ENCODE results near the gene GJC2. TPM values are rescaled to one million over a fixed set of nuclear protein-coding genes. Genes with fewer than 3 reads are reported as not detected.

Gene GJC2
- total RNA-seq, 1 experiment from 2014 or later: 1.6 TPM

DNA sequence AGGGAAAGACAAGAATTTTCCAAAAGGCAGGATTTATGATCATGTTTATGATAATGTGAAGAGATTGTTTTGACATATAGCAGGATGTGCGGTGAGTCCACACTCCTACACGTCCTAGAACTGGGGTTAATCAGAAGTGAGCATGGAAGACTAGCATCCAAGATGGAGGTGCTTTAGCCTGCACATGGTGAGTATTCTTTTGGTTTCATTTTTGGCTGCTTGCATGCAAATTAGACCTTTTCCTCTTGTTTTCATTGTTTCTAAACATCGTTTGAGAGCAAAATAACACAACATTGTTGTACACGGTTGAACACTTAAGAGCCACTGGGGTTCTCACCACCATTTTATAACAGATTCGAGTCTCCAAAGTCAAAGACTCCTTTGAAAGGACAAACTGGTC is 24.5 kb upstream of the GJC2 start:
- no peaks in the 10 kb centered on the region for H3K23me2 ChIP-seq (ENCODE audit: insufficient read length, low read depth, low read length, poor library complexity, severe bottlenecking)
- H4K20me1 ChIP-seq (ENCODE audit: control insufficient read depth, insufficient read depth, insufficient read length): no peaks in the 10 kb centered on the region
- H2BK120ac ChIP-seq (ENCODE audit: low read depth, low read length, poor library complexity, severe bottlenecking): no peak overlapping the region
- DNase-seq: no peak
- H4K91ac ChIP-seq (ENCODE audit: insufficient read length, low read depth, low read length): no peak overlapping the region
- H2BK5ac ChIP-seq (ENCODE audit: insufficient read length, low read length): no peak overlapping the region
- Mint-ChIP-seq H3K4me1 (0 out of 4 replicates have a peak, but pooled peaks cover 0 to 3% of the 10 kb centered on the region in 2 experiments), H3K9me3 (peaks cover under 1 to 4% of the 10 kb centered on the region in 2 experiments; a peak in 2 of 5 replicates), H3K4me3 (no peak overlapping the region), H3K36me3 (ENCODE audit: insufficient read depth in 1 of 3, low read depth in 3 of 3) (no peaks in the 10 kb centered on the region), H3K27me3 (ENCODE audit: low read depth) (peaks cover 82% of the 10 kb centered on the region), H3K27ac (no peak overlapping the region)
- no peak overlapping the region for H2BK12ac ChIP-seq (ENCODE audit: insufficient read length, low read depth, low read length)
- H3K79me1 ChIP-seq (ENCODE audit: insufficient read depth, low read depth, low read length, poor library complexity, severe bottlenecking): no peaks in the 10 kb centered on the region
- H3K23ac ChIP-seq (ENCODE audit: insufficient read length, low read depth, low read length): no peak overlapping the region
- no peak overlapping the region for H3K56ac ChIP-seq (ENCODE audit: insufficient read length, low read depth, low read length)
- no peak overlapping the region for H2AFZ ChIP-seq (ENCODE audit: low read length)
- H2BK20ac ChIP-seq (ENCODE audit: low read depth, low read length, poor library complexity, severe bottlenecking): no peak overlapping the region
- peaks cover 2% of the 10 kb centered on the region; the same call in 1 of the 2 replicates for H3K27me3 ChIP-seq (ENCODE audit: insufficient read depth, low read length)
- no peak overlapping the region for H3K9ac ChIP-seq (ENCODE audit: extremely low read depth, insufficient read length, low read length)
- no peaks in the 10 kb centered on the region for H3K4me1 ChIP-seq (ENCODE audit: insufficient read depth, low read length)
- no peak overlapping the region for H3K4ac ChIP-seq (ENCODE audit: low read depth, low read length)
- H4K8ac ChIP-seq (replicated peaks; ENCODE audit: insufficient read length, low read depth, low read length): no peak overlapping the region
- no peak overlapping the region for H2BK15ac ChIP-seq (ENCODE audit: low read depth, low read length)
- no peak overlapping the region for H3K4me2 ChIP-seq (ENCODE audit: insufficient read depth, insufficient read length, low read length)
- no peaks in the 10 kb centered on the region for H3K79me2 ChIP-seq (ENCODE audit: insufficient read depth, low read length)
- no peak overlapping the region for H3T11ph ChIP-seq (ENCODE audit: low read length)
- no peak overlapping the region for H4K5ac ChIP-seq (ENCODE audit: insufficient read length, low read depth, low read length)
- H3K27ac ChIP-seq (ENCODE audit: insufficient read length, low read depth, low read length): no peak overlapping the region
- no CpG with 5 or more reads among the region's 5 CpGs for WGBS (ENCODE audit: extremely low coverage, insufficient read length, low lambda C conversion rate)
- H3K18ac ChIP-seq (ENCODE audit: insufficient read length, low read depth, low read length): no peak overlapping the region
- H3K14ac ChIP-seq (ENCODE audit: insufficient read depth, low read length): no peak overlapping the region
- H3K9me3 ChIP-seq (ENCODE audit: control insufficient read depth, low read depth, low read length): no peaks in the 10 kb centered on the region
- TF ChIP-seq, protein P1, sequence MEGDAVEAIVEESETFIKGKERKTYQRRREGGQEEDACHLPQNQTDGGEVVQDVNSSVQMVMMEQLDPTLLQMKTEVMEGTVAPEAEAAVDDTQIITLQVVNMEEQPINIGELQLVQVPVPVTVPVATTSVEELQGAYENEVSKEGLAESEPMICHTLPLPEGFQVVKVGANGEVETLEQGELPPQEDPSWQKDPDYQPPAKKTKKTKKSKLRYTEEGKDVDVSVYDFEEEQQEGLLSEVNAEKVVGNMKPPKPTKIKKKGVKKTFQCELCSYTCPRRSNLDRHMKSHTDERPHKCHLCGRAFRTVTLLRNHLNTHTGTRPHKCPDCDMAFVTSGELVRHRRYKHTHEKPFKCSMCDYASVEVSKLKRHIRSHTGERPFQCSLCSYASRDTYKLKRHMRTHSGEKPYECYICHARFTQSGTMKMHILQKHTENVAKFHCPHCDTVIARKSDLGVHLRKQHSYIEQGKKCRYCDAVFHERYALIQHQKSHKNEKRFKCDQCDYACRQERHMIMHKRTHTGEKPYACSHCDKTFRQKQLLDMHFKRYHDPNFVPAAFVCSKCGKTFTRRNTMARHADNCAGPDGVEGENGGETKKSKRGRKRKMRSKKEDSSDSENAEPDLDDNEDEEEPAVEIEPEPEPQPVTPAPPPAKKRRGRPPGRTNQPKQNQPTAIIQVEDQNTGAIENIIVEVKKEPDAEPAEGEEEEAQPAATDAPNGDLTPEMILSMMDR (conservative IDR thresholded peaks at IDR 0.05): no peak
- no peak overlapping the region for H2AK5ac ChIP-seq (ENCODE audit: insufficient read length, low read length)

Measured in H9 (cell line).